ENCODE data around the gene CERS5.
"Not testable (repeated sequence)": the region's sequence is repeated elsewhere in the genome, so short reads cannot be mapped to it uniquely, and the experiment has no call there.

The CERS5 gene

DNA sequence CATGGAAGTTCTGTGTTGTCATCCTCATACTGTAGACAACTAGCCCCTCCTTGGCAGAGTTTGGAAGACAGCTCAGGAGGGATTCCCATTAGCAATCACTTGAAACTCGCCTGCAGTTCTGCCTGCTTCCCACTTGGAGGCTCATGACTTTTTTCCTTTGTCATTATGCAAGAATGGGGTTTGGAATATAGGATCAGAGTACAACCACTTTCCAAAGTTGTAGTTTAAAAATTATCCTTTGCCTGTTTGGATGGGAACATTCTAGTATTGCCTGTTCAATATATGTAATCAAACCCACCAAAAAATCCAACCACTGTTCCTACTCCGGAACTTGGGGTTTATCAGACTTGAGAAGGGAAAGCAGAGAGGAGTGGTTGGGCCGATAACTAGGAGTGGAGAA, 65.5 kb downstream of the CERS5 start:
- DNase-seq = no peak

DNA sequence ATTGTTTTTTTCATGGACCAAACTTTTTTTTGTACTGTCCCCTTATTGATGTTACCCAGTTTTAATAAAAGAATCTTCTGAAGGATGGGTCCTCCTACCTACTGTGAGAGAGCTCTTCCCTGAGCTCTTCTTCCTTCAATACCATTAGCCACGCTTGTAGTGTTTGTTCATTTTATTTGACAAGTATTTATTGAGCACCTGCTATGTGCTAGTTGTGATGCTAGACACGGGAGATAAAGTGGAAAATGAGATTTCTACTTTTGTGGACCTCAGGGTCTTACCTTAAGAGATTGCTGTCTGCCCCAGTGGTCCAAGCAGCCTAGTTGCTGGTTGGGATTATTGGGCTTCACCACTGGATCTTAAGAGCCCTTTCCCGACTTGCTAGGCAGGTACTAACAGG, 66.6 kb downstream of the CERS5 start:
- DNase-seq = no peak

DNA sequence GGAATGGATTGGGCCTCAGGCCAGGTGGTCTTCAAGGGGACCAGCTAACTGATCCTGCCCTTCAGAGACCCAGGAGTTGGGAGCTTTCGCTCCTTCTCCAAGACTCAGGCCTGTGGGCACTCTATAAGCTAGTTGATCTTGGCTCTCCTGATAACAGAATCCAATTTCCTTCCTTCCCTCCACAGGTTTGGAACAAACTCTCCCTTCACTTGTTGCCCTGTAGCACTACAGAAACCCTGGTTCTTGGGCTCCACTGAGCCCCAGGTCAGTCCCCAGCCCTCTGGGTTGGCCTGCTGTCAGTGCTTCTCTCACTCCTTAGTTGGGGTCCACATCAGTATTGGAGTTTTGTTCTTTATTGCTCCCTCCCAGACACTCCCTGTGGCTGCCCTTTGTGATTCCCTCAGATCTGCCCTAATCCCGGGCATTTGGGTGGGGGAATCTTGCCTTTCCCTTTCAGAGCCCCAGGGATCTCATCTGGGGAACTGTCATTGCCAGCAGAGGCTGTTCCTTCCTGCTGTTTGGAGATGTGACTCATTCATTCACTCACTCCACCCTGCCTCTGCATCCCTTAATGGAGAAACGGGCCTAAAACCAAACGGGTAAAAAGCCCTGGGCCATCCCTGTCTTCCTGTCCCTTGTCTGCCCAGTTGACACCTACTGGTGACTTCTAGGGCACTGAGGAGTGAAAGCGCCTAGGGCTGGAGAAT, 67.7 kb downstream of the CERS5 start:
- DNase-seq = no peak

DNA sequence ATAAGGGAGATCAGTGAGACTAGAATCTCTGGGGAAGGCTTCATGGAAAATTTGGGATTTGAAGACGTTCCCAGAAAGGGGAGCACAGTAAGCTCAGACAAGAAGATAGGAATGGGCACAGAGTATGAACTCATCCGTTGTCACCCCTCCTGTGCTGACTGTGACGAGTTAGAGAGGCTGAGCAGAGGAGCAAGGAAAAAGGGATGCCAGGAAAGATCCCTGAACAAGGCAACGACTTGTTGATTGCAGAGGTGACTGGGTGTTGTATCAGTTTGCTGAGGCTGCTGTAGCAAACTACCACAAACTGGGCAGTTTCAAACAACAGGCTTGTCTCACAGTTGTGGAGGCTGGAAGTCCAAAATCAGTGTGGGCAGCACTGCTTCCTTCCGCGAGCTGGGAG, 69.2 kb downstream of the CERS5 start:
- no peak for DNase-seq

- no peak for DNase-seq
Measured at GRCh38 chr12:50090391-50090790, 76.8 kb downstream of the CERS5 start.

DNA sequence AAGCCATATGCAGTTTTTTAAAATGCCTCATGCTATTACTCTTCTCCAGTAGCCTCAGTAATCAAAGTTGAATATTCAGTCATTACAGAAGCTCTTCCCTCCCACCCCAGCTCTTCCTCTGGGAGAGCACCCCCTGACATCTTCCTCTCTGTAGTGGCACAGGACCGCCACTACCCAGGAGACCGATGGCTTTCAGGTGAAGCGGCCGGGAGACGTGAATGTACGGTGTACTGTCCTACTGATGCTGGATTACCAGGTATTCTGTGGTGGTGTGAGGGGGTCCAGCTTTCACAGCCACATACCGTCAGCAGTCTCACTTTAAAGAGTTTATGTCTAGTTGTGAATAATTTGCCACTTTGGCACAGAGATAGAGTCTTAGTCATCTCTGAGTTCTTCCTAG, 77.4 kb downstream of the CERS5 start:
- no peak for DNase-seq

GRCh38 chr12:50088577-50089335, 78.4 kb downstream of the CERS5 start:
- peak; percentile 34 for DNase-seq

DNA sequence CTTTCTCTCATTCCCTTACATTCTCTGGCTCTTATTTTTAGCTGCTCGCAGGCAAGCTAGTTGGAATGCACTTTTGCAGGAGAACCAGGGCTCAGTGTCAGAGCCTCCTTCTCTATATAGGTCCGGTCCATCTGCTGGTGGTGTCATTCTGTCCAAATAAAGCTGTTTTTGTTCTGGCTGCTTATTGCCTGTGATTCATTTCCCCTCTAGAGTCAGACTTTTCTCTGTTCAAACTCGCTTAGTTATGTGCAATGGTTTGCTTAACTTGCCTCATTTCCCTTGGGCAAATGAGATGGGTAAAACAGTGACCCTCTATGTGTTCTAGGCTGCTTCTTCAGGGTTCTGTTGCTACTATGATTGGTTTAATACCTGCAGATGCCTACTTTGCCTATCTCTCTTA, 79.2 kb downstream of the CERS5 start:
- no peak for DNase-seq

- DNase-seq = no peak
Measured at GRCh38 chr12:50087151-50087550, 80.0 kb downstream of the CERS5 start.

DNA sequence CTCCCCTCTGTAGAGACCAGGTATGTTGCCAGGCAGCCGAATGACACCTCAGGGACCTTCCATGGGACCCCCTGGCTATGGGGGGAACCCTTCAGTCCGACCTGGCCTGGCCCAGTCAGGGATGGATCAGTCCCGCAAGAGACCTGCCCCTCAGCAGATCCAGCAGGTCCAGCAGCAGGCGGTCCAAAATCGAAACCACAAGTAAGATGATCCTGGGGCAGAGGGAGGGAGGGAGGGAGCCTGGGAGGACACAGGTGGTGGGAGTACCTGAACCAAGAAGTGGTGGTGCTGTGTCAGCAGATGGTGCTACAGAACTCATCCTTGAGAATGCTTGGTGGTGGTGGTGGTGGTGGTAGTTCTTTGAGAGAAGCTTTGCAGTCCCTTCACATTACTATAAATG, 81.0 kb downstream of the CERS5 start:
- DNase-seq = no peak

DNA sequence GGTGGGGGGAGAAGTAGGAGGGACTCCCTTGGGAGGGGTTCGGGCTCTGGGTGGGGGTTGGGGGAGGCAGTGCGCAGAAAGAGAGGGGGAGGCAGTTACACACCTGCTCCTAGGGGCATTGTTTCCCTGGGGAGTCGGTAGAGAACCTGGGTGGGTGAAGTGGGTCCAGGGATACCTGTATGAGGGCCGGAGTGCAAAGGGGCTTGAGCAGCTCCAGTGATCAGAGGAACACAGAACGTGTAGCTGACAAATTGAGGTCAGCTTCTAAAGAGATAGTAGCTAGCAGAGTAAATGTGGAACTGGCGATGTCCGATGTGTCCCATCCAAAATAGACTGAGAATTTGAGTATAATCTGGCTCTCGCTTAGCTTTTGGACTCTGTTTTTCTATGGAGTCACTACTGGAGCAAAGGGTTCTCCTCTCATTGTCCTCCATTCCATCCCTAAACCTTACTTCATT, 81.5 kb downstream of the CERS5 start:
- no peak for DNase-seq

GRCh38 chr12:50084775-50085614, 82.2 kb downstream of the CERS5 start, which contains the start of gene SMARCD1:
Gene SMARCD1 (plus strand): TSS chr12:50085342. CDS start chr12:50085370, 28 bp downstream.
- peak; percentile 75 for DNase-seq

- not testable (repeated sequence) for DNase-seq
Measured at GRCh38 chr12:50084409-50084774, 82.8 kb downstream of the CERS5 start.

DNA sequence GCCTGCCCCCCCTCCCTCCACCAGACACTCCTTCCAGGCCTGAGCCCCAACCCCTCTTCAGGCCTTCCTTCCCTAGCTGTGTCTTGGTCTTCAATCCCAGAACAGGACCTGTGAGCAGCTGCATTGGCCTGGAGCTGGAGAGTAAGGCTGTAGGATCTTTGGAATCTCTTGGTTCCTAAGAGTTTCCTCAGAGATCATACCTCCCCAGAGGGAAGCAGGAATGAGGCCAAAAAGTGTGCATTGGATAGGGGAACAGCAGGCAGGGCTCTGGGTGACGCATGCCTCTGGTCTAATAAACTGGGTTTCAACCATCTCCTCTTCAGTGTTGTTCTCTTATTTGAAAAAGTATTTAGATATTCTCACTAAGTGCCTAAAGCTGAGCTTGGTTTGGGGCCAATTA, 83.9 kb downstream of the CERS5 start:
- DNase-seq = no peak

DNA sequence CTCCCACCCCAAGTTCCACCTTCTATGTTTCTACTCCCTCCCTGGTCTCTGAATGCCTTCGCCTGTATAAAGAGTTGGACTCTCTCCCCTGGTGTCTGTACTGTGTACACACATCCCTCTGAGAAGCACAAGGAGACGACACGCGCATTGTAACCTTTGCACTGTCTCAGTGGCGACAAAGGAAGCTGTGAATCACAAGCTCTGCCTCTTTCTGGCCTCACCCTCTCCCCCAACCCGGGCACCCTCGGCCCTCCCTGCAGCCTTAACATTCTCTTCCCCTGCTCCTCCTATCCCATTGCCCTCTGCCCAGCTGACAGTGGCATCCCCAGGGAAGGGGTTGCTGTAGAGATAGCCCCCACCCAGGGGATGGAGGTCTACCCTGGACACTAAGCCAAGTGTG, 84.5 kb downstream of the CERS5 start:
- no peak for DNase-seq

DNA sequence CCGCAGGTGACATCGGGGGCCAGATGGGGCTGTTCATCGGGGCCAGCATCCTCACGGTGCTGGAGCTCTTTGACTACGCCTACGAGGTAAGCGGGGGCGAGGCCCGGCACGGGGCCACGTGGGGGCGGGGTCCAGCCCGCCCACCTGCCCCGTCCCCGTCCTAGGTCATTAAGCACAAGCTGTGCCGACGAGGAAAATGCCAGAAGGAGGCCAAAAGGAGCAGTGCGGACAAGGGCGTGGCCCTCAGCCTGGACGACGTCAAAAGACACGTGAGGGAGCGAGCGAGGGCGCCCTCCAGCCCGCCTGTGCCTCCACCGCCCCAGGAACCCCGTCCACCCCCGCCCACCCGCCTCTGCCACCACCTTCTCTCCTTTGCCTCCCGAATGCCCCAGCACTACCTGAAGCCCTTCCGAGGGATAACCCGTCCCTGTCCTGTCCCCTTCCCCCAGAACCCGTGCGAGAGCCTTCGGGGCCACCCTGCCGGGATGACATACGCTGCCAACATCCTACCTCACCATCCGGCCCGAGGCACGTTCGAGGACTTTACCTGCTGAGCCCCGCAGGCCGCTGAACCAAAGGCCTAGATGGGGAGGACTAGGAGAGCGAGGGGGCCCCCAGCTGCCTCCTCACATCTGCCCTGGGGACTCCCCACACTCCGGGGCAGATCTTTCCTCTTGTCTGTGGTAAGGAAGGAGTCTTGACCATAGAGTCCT, 85.9 kb downstream of the CERS5 start:
- DNase-seq = no peak

DNA sequence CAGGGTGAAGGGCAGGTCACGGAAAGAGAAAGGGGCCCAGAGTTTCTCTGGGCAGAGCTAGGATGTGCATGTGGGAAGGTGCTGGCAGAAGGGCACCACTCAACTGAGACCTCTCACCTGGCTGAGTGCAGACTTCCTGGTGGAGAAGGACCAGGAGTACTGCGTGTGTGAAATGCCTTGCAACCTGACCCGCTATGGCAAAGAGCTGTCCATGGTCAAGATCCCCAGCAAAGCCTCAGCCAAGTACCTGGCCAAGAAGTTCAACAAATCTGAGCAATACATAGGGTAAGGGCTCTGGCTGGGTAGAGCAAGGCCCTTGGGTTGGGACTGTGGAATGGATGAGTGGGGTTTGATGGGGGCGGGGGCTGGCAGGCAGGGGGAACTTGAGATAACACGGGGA, 87.4 kb downstream of the CERS5 start:
- DNase-seq = no peak

All from T-helper 9 cell (primary cell).